ENCODE results near the gene ATG7. TPM values are rescaled to one million over a fixed set of nuclear protein-coding genes. Genes with fewer than 3 reads are reported as not detected.
"Not testable (repeated sequence)": the region's sequence is repeated elsewhere in the genome, so short reads cannot be mapped to it uniquely, and the experiment has no call there.

ATG7 gene
- total RNA-seq, 1 experiment from 2014 or later: 36.0 TPM

DNA sequence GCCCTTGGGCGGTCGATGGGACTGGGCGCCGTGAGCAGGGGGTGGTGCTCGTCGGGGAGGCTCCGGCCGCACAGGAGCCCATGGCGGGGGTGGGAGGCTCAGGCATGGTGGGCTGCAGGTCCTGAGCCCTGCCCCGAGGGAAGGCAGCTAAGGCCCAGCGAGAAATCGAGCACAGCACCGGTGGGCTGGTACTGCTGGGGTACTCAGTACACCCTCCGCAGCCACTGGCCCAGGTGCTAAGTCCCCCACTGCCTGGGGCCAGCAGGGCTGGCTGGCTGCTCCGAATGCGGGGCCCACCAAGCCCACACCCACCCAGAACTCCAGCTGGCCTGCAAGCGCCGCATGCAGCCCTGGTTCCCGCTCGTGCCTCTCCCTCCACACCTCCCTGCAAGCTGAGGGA lies 239.4 kb downstream of the ATG7 start:
- H3K27ac ChIP-seq (ENCODE audit: low read length); H3K36me3 ChIP-seq (ENCODE audit: control insufficient read depth, insufficient read depth, low read length); in situ Hi-C loops (cut with HindIII; ENCODE audit: low pct_unique_long_range_greater_than_20kb, low sequenced_read_pairs); POLR2A ChIA-PET; H3K4me3 ChIP-seq (ENCODE audit: low read depth in 2 of 2, low read length in 2 of 2); H3K9me3 ChIP-seq (ENCODE audit: control insufficient read depth, insufficient read depth, low read depth, low read length); DNase-seq (ENCODE audit: low read depth, low spot score); intact Hi-C loops (cut with micrococcal nuclease; ENCODE audit: unreplicated experiment); CTCF ChIA-PET; H3K27me3 ChIP-seq (ENCODE audit: control insufficient read depth, insufficient read depth, low read length); BruUV-seq (replicated peaks); ATAC-seq: not testable (repeated sequence)
- peaks cover 31% of the 10 kb centered on the region for H3K4me1 ChIP-seq (ENCODE audit: control insufficient read depth, insufficient read depth, low read length)

DNA sequence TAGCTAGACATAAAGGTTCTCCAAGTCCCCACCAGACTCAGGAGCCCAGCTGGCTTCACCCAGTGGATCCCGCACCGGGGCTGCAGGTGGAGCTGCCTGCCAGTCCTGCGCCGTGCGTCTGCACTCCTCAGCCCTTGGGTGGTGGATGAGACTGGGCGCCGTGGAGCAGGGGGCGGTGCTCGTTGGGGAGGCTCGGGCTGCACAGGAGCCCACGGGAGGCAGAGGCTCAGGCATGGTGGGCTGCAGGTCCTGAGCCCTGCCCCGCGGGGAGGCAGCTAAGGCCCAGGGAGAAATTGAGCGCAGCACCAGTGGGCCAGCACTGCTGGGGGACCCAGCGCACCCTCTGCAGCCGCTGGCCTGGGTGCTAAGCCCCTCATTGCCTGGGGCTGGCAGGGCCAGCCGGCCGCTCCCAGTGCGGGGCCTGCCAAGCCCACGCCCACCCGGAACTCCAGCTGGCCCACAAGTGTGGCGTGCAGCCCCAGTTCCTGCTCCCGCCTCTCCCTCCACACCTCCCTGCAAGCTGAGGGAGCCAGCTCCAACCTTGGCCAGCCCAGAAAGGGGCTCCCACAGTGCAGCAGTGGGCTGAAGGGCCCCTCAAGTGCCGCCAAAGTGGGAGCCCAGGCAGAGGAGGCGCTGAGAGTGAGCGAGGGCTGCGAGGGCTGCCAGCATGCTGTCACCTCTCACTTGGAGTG lies 241.1 kb downstream of the ATG7 start:
- BruUV-seq (replicated peaks); in situ Hi-C loops (cut with HindIII; ENCODE audit: low pct_unique_long_range_greater_than_20kb, low sequenced_read_pairs); H3K36me3 ChIP-seq (ENCODE audit: control insufficient read depth, insufficient read depth, low read length); POLR2A ChIA-PET; H3K4me3 ChIP-seq (ENCODE audit: low read depth in 2 of 2, low read length in 2 of 2); DNase-seq (ENCODE audit: low read depth, low spot score); H3K9me3 ChIP-seq (ENCODE audit: control insufficient read depth, insufficient read depth, low read depth, low read length); H3K27me3 ChIP-seq (ENCODE audit: control insufficient read depth, insufficient read depth, low read length); ATAC-seq; intact Hi-C loops (cut with micrococcal nuclease; ENCODE audit: unreplicated experiment): not testable (repeated sequence)
- CTCF ChIA-PET: interaction anchor here (0.6 kb wide), 1 partner anchor 33 kb away, joined by 3 read pairs; no protein-coding TSS in a partner anchor
- Histone ChIP-seq H3K27ac (ENCODE audit: low read length) (peak overlapping the region; percentile 51; the same call in 1 of the 2 replicates), H3K4me1 (ENCODE audit: control insufficient read depth, insufficient read depth, low read length) (peaks cover 28% of the 10 kb centered on the region)

- no peaks in the 10 kb centered on the region for H3K27me3 ChIP-seq (ENCODE audit: control insufficient read depth, insufficient read depth, low read length)
- no peaks in the 10 kb centered on the region for H3K36me3 ChIP-seq (ENCODE audit: control insufficient read depth, insufficient read depth, low read length)
- intact Hi-C loops (cut with micrococcal nuclease; ENCODE audit: unreplicated experiment): no loop called here
- in situ Hi-C loops (cut with HindIII; ENCODE audit: low pct_unique_long_range_greater_than_20kb, low sequenced_read_pairs): no loop called here
- no TSS peak for BruUV-seq (replicated peaks)
- H3K4me3 ChIP-seq (ENCODE audit: low read depth in 2 of 2, low read length in 2 of 2): no peak overlapping the region
- H3K4me1 ChIP-seq (ENCODE audit: control insufficient read depth, insufficient read depth, low read length): peaks cover 23% of the 10 kb centered on the region
- TF ChIP-seq, protein P1, sequence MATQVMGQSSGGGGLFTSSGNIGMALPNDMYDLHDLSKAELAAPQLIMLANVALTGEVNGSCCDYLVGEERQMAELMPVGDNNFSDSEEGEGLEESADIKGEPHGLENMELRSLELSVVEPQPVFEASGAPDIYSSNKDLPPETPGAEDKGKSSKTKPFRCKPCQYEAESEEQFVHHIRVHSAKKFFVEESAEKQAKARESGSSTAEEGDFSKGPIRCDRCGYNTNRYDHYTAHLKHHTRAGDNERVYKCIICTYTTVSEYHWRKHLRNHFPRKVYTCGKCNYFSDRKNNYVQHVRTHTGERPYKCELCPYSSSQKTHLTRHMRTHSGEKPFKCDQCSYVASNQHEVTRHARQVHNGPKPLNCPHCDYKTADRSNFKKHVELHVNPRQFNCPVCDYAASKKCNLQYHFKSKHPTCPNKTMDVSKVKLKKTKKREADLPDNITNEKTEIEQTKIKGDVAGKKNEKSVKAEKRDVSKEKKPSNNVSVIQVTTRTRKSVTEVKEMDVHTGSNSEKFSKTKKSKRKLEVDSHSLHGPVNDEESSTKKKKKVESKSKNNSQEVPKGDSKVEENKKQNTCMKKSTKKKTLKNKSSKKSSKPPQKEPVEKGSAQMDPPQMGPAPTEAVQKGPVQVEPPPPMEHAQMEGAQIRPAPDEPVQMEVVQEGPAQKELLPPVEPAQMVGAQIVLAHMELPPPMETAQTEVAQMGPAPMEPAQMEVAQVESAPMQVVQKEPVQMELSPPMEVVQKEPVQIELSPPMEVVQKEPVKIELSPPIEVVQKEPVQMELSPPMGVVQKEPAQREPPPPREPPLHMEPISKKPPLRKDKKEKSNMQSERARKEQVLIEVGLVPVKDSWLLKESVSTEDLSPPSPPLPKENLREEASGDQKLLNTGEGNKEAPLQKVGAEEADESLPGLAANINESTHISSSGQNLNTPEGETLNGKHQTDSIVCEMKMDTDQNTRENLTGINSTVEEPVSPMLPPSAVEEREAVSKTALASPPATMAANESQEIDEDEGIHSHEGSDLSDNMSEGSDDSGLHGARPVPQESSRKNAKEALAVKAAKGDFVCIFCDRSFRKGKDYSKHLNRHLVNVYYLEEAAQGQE (IDR thresholded peaks at IDR 0.05; ENCODE audit: insufficient read depth in 1 of 2, low read depth in 2 of 2, low read length in 1 of 2): no peak
- TF ChIP-seq CTCF (IDR thresholded peaks at IDR 0.05): no peak
- no peak for TF ChIP-seq SIN3A (IDR thresholded peaks at IDR 0.05; ENCODE audit: borderline replicate concordance, insufficient read depth, low read depth, low read length)
- ATAC-seq: no peak
- no peaks in the 10 kb centered on the region for H3K9me3 ChIP-seq (ENCODE audit: control insufficient read depth, insufficient read depth, low read depth, low read length)
- POLR2A ChIA-PET: no interaction called here
- no peak for DNase-seq (ENCODE audit: low read depth, low spot score)
- peak overlapping the region; percentile 51; the same call in 1 of the 2 replicates for H3K27ac ChIP-seq (ENCODE audit: low read length)
- CTCF ChIA-PET: no interaction called here
Observed at GRCh38 chr3:11513817-11514135, 241.6 kb downstream of the ATG7 start.
